Fibroblast of skin of left quadriceps (primary cell): ENCODE results near the gene CNIH2.

Experiments used
- DNase-seq, 2 experiments: peaks; one replicate each; pipeline ENCODE4 v3.0.0-alpha.2; 2013; ENCODE audit warnings: low read depth in 2 of 2

Gene CNIH2

GRCh38 chr11:66259225-66259624 lies 18.8 kb upstream of the CNIH2 start:
- no peak for DNase-seq

GRCh38 chr11:66259956-66260355 lies 18.0 kb upstream of the CNIH2 start:
- no peak for DNase-seq

GRCh38 chr11:66261578-66261977 lies 16.4 kb upstream of the CNIH2 start:
- DNase-seq, result no peak

- no peak for DNase-seq
Measured at GRCh38 chr11:66262191-66262590, 15.8 kb upstream of the CNIH2 start.

- DNase-seq, result no peak
Measured at GRCh38 chr11:66262696-66263095, 15.3 kb upstream of the CNIH2 start.

- no peak for DNase-seq
Measured at GRCh38 chr11:66263231-66263630, 14.7 kb upstream of the CNIH2 start.

- DNase-seq, result no peak
Measured at GRCh38 chr11:66263785-66264184, 14.2 kb upstream of the CNIH2 start.

GRCh38 chr11:66264383-66264782 lies 13.6 kb upstream of the CNIH2 start:
- no peak for DNase-seq

- DNase-seq, result no peak
Measured at GRCh38 chr11:66264914-66265313, 13.1 kb upstream of the CNIH2 start.

GRCh38 chr11:66265531-66266377 lies 12.2 kb upstream of the CNIH2 start:
- DNase-seq, result no peak

- no peak for DNase-seq
Measured at GRCh38 chr11:66266378-66267038, 11.5 kb upstream of the CNIH2 start.

GRCh38 chr11:66267039-66267378 lies 11.0 kb upstream of the CNIH2 start:
- no peak for DNase-seq

GRCh38 chr11:66267379-66268243 lies 10.4 kb upstream of the CNIH2 start:
- DNase-seq, result peak; percentile 75 to 77

- DNase-seq, result peak; percentile 99
Measured at GRCh38 chr11:66268244-66268951, 9.6 kb upstream of the CNIH2 start, which contains the start of gene RAB1B. Gene RAB1B, plus strand, starts transcription at chr11:66268639. Its CDS starts 41 bp downstream, at chr11:66268680.

GRCh38 chr11:66268952-66269905 lies 8.7 kb upstream of the CNIH2 start:
- no peak for DNase-seq

GRCh38 chr11:66271816-66272215 lies 6.2 kb upstream of the CNIH2 start:
- DNase-seq, result no peak

- DNase-seq, result no peak
Measured at GRCh38 chr11:66272596-66272995, 5.4 kb upstream of the CNIH2 start.

- DNase-seq, result no peak
Measured at GRCh38 chr11:66274219-66274618, 3.8 kb upstream of the CNIH2 start.

- DNase-seq, result no peak
Measured at GRCh38 chr11:66275396-66275795, 2.6 kb upstream of the CNIH2 start.

GRCh38 chr11:66275984-66276612 lies 1.9 kb upstream of the CNIH2 start:
- no peak for DNase-seq
